Measurements from ENCODE around the gene ADAMTS1.

ADAMTS1 gene

GRCh38 chr21:26884436-26884835 lies 39.2 kb upstream of the ADAMTS1 start:
- no peaks in the 10 kb centered on the region for H3K36me3 ChIP-seq (ENCODE audit: low read depth)
- TF ChIP-seq CTCF (IDR thresholded peaks at IDR 0.05; ENCODE audit: poor library complexity, severe bottlenecking): no peak
- H3K4me1 ChIP-seq (ENCODE audit: insufficient read depth, poor library complexity, severe bottlenecking): no peaks in the 10 kb centered on the region
- H3K9me3 ChIP-seq (ENCODE audit: severe bottlenecking): no peaks in the 10 kb centered on the region
- ATAC-seq (ENCODE audit: low read depth) (no peak), DNase-seq (ENCODE audit: low spot score) (no peak)
- H3K27ac ChIP-seq (ENCODE audit: poor library complexity, severe bottlenecking): no peak overlapping the region
- no peak overlapping the region for H3K4me3 ChIP-seq (ENCODE audit: severe bottlenecking)
- no peaks in the 10 kb centered on the region for H3K27me3 ChIP-seq (ENCODE audit: insufficient read depth, poor library complexity, severe bottlenecking)

GRCh38 chr21:26883768-26884167 lies 38.6 kb upstream of the ADAMTS1 start:
- no peak for TF ChIP-seq CTCF (IDR thresholded peaks at IDR 0.05; ENCODE audit: poor library complexity, severe bottlenecking)
- H3K9me3 ChIP-seq (ENCODE audit: severe bottlenecking): no peaks in the 10 kb centered on the region
- no peaks in the 10 kb centered on the region for H3K4me1 ChIP-seq (ENCODE audit: insufficient read depth, poor library complexity, severe bottlenecking)
- no peaks in the 10 kb centered on the region for H3K27me3 ChIP-seq (ENCODE audit: insufficient read depth, poor library complexity, severe bottlenecking)
- ATAC-seq (ENCODE audit: low read depth): no peak
- no peak for DNase-seq (ENCODE audit: low spot score)
- no peak overlapping the region for H3K4me3 ChIP-seq (ENCODE audit: severe bottlenecking)
- H3K36me3 ChIP-seq (ENCODE audit: low read depth): no peaks in the 10 kb centered on the region
- no peak overlapping the region for H3K27ac ChIP-seq (ENCODE audit: poor library complexity, severe bottlenecking)

GRCh38 chr21:26881504-26882228 lies 36.5 kb upstream of the ADAMTS1 start:
- no peaks in the 10 kb centered on the region for H3K27me3 ChIP-seq (ENCODE audit: insufficient read depth, poor library complexity, severe bottlenecking)
- H3K4me1 ChIP-seq (ENCODE audit: insufficient read depth, poor library complexity, severe bottlenecking): no peaks in the 10 kb centered on the region
- ATAC-seq (ENCODE audit: low read depth) (no peak), DNase-seq (ENCODE audit: low spot score) (no peak)
- no peak overlapping the region for H3K27ac ChIP-seq (ENCODE audit: poor library complexity, severe bottlenecking)
- peak; percentile 42 for TF ChIP-seq CTCF (IDR thresholded peaks at IDR 0.05; ENCODE audit: poor library complexity, severe bottlenecking)
- H3K36me3 ChIP-seq (ENCODE audit: low read depth): no peaks in the 10 kb centered on the region
- H3K9me3 ChIP-seq (ENCODE audit: severe bottlenecking): no peaks in the 10 kb centered on the region
- H3K4me3 ChIP-seq (ENCODE audit: severe bottlenecking): no peak overlapping the region

- ATAC-seq (ENCODE audit: low read depth): no peak
These were observed 31.8 kb upstream of the ADAMTS1 start for GRCh38 chr21:26877018-26877417.

More at GRCh38 chr21:26877018-26877417, 31.8 kb upstream of the ADAMTS1 start:
- no peak for DNase-seq (ENCODE audit: low spot score)
- H3K9me3 ChIP-seq (ENCODE audit: severe bottlenecking): no peaks in the 10 kb centered on the region
- H3K36me3 ChIP-seq (ENCODE audit: low read depth): no peaks in the 10 kb centered on the region
- no peak overlapping the region for H3K27ac ChIP-seq (ENCODE audit: poor library complexity, severe bottlenecking)
- H3K4me3 ChIP-seq (ENCODE audit: severe bottlenecking): no peak overlapping the region
- H3K4me1 ChIP-seq (ENCODE audit: insufficient read depth, poor library complexity, severe bottlenecking): no peaks in the 10 kb centered on the region
- no peak for TF ChIP-seq CTCF (IDR thresholded peaks at IDR 0.05; ENCODE audit: poor library complexity, severe bottlenecking)
- no peaks in the 10 kb centered on the region for H3K27me3 ChIP-seq (ENCODE audit: insufficient read depth, poor library complexity, severe bottlenecking)
